ENCODE measurements around the gene LTBP3. TPM values are rescaled to one million over a fixed set of nuclear protein-coding genes. Genes with fewer than 3 reads are reported as not detected.

Gene LTBP3
- polyA plus RNA-seq, 1 of the 3 experiments (the other 2 are of a cell fraction): 167 TPM

GRCh38 chr11:65540290-65541092 is 17.7 kb downstream of the LTBP3 start (continued):
- TF ChIP-seq PBX3 (IDR thresholded peaks at IDR 0.05) (peak; percentile 5; the same call in 1 of the 2 replicates), USF2 (IDR thresholded peaks at IDR 0.05; ENCODE audit: borderline replicate concordance, low read depth, low read length) (no peak), NRF1 (IDR thresholded peaks at IDR 0.05; ENCODE audit: low read depth, low read length) (no peak), SMC3 (IDR thresholded peaks at IDR 0.05; ENCODE audit: low read depth, low read length) (peak; percentile 83), EP300 (IDR thresholded peaks at IDR 0.05; ENCODE audit: borderline replicate concordance in 1 of 2, low read depth in 1 of 2, low read length in 1 of 2) (no peak), CHD2 (IDR thresholded peaks at IDR 0.05; ENCODE audit: low read length, partially characterized antibody) (peak; percentile 29)

GRCh38 chr11:65539744-65540289 is 18.3 kb downstream of the LTBP3 start:
- H3K9ac ChIP-seq: no peak overlapping the region

More at GRCh38 chr11:65539744-65540289, 18.3 kb downstream of the LTBP3 start:
- Histone ChIP-seq H3K4me2 (peak overlapping the region; percentile 71; the same call in 1 of the 2 replicates), H3K27me3 (ENCODE audit: insufficient read depth) (no peaks in the 10 kb centered on the region), H3K4me3 (ENCODE audit: low read depth in 2 of 2, low read length in 1 of 2) (peak overlapping the region in 1 of 2 experiments; percentile 43; a peak in 2 of 4 replicates), H3K9me3 (no peaks in the 10 kb centered on the region), H2AFZ (ENCODE audit: low read depth) (no peak overlapping the region), H3K79me2 (ENCODE audit: insufficient read depth) (no peaks in the 10 kb centered on the region), H3K9me2 (no peaks in the 10 kb centered on the region), H3K4me1 (ENCODE audit: control insufficient read depth in 1 of 2, insufficient read depth in 2 of 2, low read depth in 1 of 2, low read length in 1 of 2) (peaks cover 4 to 12% of the 10 kb centered on the region in 2 experiments; a peak in 1 of 4 replicates), H4K20me1 (ENCODE audit: insufficient read depth) (peaks cover 20% of the 10 kb centered on the region), H3K27ac (ENCODE audit: low read depth in 2 of 2, low read length in 1 of 2) (peak overlapping the region in 1 of 2 experiments; percentile 29; a peak in 1 of 4 replicates), H3F3A (replicated peaks; ENCODE audit: insufficient read depth) (peaks cover 42% of the 10 kb centered on the region), H3K36me3 (replicated peaks in 1 of 2; ENCODE audit: control insufficient read depth in 1 of 2, insufficient read depth in 2 of 2, low read length in 1 of 2) (peaks cover 0 to 47% of the 10 kb centered on the region in 2 experiments)
- no peak for TF ChIP-seq ELF1 (IDR thresholded peaks at IDR 0.05)
- TF ChIP-seq MEF2A (IDR thresholded peaks at IDR 0.05; ENCODE audit: borderline replicate concordance, low read depth): no peak
- TF ChIP-seq NFIC (IDR thresholded peaks at IDR 0.05; ENCODE audit: borderline replicate concordance): no peak
- TF ChIP-seq PBX3 (IDR thresholded peaks at IDR 0.05): no peak
- no peak for TF ChIP-seq GATA2 (CRISPR knock-in tag; IDR thresholded peaks at IDR 0.05)
- no peak for TF ChIP-seq TCF12 (IDR thresholded peaks at IDR 0.05)
- TF ChIP-seq FOXJ3 (CRISPR knock-in tag; IDR thresholded peaks at IDR 0.05): no peak
- TF ChIP-seq ZBTB33 (IDR thresholded peaks at IDR 0.05; ENCODE audit: borderline replicate concordance, low read depth): no peak
- no peak for TF ChIP-seq JUND (IDR thresholded peaks at IDR 0.05)
- ChIA-PET CTCF (interaction anchor here (0.7 to 13.1 kb wide), 19 partner anchors 11 to 361 kb away, joined by 3 to 295 read pairs (median 9); partner anchors contain the start of genes EHBP1L1, FAM89B, KCNK7 and LTBP3), POLR2A (interaction anchor here (1.0 to 1.5 kb wide), 7 partner anchors 9 to 75 kb away, joined by 3 to 7 read pairs (median 4); partner anchors contain the start of genes FAM89B, PCNX3, SCYL1 and ZNRD2)
- WGBS (ENCODE audit: low lambda C conversion rate): 76% methylated on average over 23 of the region's 60 CpGs
- peak; percentile 88 for DNase-seq
